A673 (cell line): Measurements from ENCODE around the gene LAMA3. TPM values are rescaled to one million over a fixed set of nuclear protein-coding genes. Genes with fewer than 3 reads are reported as not detected.

ENCODE experiments used
- BruUV-seq: library from RNA; stranded (reverse); fragments of 400-500 nt; replicated peaks from 2 replicates; lab custom pipeline; 2021; lab: Mats Ljungman, UMichigan
- CTCF ChIA-PET: fragments of 300-600 bp; sonication (Branson Sonifier 250); formaldehyde crosslinking; loops from one replicate; lab custom pipeline; 2022; ENCODE audit warnings: antibody characterized with exemption; lab: Charles Lee
- POLR2A ChIA-PET: fragments of 300-600 bp; sonication (Branson Sonifier 250); formaldehyde crosslinking; loops from one replicate; lab custom pipeline; 2022; ENCODE audit warnings: antibody characterized with exemption; ENCODE audit not compliant: low non-redundant PET; lab: Charles Lee
- DNase-seq: peaks from one replicate; pipeline ENCODE4 v3.0.0-alpha.2; 2015; ENCODE audit warnings: low spot score
- H3K27ac ChIP-seq: fragments of 200-600 bp; sonication (generic); 2 replicates; pipeline ENCODE4 v1.5.1; 2016; ENCODE audit warnings: mixed run types, low read depth, mild to moderate bottlenecking, mixed read lengths, antibody characterized with exemption, low read length; ENCODE audit not compliant: poor library complexity, severe bottlenecking
- H3K27me3 ChIP-seq: fragments of 200-600 bp; sonication (generic); replicated peaks from 2 replicates; pipeline ENCODE4 v1.6.1; 2017; ENCODE audit warnings: mixed run types, low read depth, mild to moderate bottlenecking, mixed read lengths, antibody characterized with exemption, low read length; ENCODE audit not compliant: insufficient read depth, poor library complexity
- H3K36me3 ChIP-seq: fragments of 200-600 bp; sonication (generic); 2 replicates; pipeline ENCODE4 v1.6.1; 2016; ENCODE audit warnings: mixed run types, mild to moderate bottlenecking, mixed read lengths, antibody characterized with exemption, low read length; ENCODE audit not compliant: insufficient read depth, poor library complexity, severe bottlenecking
- H3K4me1 ChIP-seq: fragments of 200-600 bp; sonication (generic); 2 replicates; pipeline ENCODE4 v1.6.1; 2017; ENCODE audit warnings: mixed run types, mild to moderate bottlenecking, mixed read lengths, antibody characterized with exemption, low read length; ENCODE audit not compliant: insufficient read depth, poor library complexity, severe bottlenecking
- H3K4me3 ChIP-seq: fragments of 200-600 bp; sonication (generic); 2 replicates; pipeline ENCODE4 v1.5.1; 2016; ENCODE audit warnings: low read depth, mixed run types, mild to moderate bottlenecking, mixed read lengths, low read length; ENCODE audit not compliant: poor library complexity, severe bottlenecking
- H3K9me3 ChIP-seq: fragments of 200-600 bp; sonication (generic); 2 replicates; pipeline ENCODE4 v1.6.1; 2016; ENCODE audit warnings: mixed run types, low read depth, mild to moderate bottlenecking, mixed read lengths, antibody characterized with exemption, low read length; ENCODE audit not compliant: poor library complexity, severe bottlenecking
- EZH2 ChIP-seq: fragments of 200-600 bp; sonication (generic); IDR thresholded peaks from 2 replicates; pipeline ENCODE4 v1.6.1; 2017; ENCODE audit warnings: borderline replicate concordance, low read depth, mild to moderate bottlenecking, mixed read lengths, antibody characterized with exemption, low read length; ENCODE audit not compliant: poor library complexity, severe bottlenecking
- intact Hi-C: fragments of 100-400 bp; cut with micrococcal nuclease; formaldehyde crosslinking; loops from one replicate; pipeline ENCODE4 v1.10.0; 2022; ENCODE audit not compliant: unreplicated experiment
- total RNA-seq: library from RNA; stranded (reverse); gene quantifications from 2 replicates; pipeline ENCODE4 v1.2.3, GENCODE V29; 2021
- TF ChIP-seq, protein P1 (sequence below): fragments of 300-800, 200-600 bp; sonication (generic); conservative IDR thresholded peaks from 2 replicates; pipeline ENCODE4 v1.5.1; 2017; ENCODE audit warnings: low read depth, mild to moderate bottlenecking, antibody characterized with exemption, low read length, moderate library complexity, mixed read lengths

Gene LAMA3
- total RNA-seq, 1 experiment from 2014 or later = 2.7 TPM

DNA sequence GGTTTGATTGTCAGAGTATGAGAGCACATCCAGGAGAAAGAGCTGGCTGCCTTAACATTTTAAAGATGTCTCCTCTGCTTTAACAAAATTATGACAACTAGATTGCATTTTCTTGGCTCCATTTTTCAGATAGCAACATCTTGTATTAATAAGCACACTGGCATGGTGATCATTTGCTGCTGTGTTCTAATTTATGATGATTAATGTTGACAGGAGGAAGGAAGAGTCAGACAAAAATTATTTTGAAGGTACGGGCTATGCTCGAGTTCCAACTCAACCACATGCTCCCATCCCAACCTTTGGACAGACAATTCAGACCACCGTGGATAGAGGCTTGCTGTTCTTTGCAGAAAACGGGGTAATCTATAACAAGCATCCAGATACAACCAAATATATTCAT, 227.1 kb downstream of the LAMA3 start:
- intact Hi-C loops = loop anchor here (5.0 to 10.0 kb wide), 2 partner anchors 89 to 292 kb away; no protein-coding TSS in a partner anchor
- no peaks in the 10 kb centered on the region for H3K9me3 ChIP-seq
- no TSS peak for BruUV-seq
- no peaks in the 10 kb centered on the region for H3K36me3 ChIP-seq
- H3K27ac ChIP-seq = no peak overlapping the region
- no peak for DNase-seq
- ChIA-PET CTCF (no interaction called here), POLR2A (no interaction called here)
- H3K4me1 ChIP-seq = no peaks in the 10 kb centered on the region
- TF ChIP-seq EZH2 = no peak
- TF ChIP-seq, protein P1, sequence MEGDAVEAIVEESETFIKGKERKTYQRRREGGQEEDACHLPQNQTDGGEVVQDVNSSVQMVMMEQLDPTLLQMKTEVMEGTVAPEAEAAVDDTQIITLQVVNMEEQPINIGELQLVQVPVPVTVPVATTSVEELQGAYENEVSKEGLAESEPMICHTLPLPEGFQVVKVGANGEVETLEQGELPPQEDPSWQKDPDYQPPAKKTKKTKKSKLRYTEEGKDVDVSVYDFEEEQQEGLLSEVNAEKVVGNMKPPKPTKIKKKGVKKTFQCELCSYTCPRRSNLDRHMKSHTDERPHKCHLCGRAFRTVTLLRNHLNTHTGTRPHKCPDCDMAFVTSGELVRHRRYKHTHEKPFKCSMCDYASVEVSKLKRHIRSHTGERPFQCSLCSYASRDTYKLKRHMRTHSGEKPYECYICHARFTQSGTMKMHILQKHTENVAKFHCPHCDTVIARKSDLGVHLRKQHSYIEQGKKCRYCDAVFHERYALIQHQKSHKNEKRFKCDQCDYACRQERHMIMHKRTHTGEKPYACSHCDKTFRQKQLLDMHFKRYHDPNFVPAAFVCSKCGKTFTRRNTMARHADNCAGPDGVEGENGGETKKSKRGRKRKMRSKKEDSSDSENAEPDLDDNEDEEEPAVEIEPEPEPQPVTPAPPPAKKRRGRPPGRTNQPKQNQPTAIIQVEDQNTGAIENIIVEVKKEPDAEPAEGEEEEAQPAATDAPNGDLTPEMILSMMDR = no peak
- H3K4me3 ChIP-seq = no peak overlapping the region
- no peaks in the 10 kb centered on the region for H3K27me3 ChIP-seq

DNA sequence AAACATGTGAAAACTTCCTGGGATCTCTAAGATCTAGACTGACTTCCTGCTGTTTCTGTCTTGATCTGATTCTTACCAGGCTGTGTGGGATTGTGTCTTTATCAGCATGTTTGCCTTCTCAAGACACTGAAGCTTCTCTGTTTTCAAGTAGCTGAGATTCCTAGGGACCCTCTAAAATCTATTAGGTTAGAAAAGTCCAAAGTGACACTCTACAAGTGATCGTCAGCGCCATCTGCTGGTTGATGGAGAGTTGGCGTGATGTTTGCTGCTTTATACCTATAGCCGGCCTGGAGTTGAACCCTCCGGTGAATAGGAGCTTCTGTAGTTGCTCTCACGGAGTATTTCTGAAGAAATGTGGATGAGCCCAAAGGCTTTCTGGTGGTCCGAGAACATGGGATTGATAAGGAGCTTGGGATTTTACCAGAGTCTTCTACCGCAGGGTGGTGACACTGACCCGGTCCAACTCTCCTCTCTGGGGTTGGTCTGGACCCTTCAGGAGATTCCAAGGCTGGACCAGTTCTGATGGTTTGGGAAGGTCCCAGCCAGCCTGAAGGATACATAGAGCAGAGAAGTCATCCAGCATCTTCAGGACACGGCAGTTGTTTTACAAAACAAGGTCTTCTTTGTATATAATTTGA, 229.3 kb downstream of the LAMA3 start:
- ChIA-PET POLR2A (no interaction called here), CTCF (interaction anchor here (0.6 to 1.4 kb wide), 5 partner anchors 27 to 304 kb away, joined by 3 to 5 read pairs (median 3); no protein-coding TSS in a partner anchor)
- H3K27ac ChIP-seq = no peak overlapping the region
- TF ChIP-seq, protein P1 = peak; percentile 91
- TF ChIP-seq EZH2 = no peak
- intact Hi-C loops = loop anchor here (2.0 to 10.0 kb wide), 3 partner anchors 91 to 294 kb away; no protein-coding TSS in a partner anchor
- no peak overlapping the region for H3K4me3 ChIP-seq
- peak; percentile 84 for DNase-seq
- BruUV-seq = no TSS peak
- H3K4me1 ChIP-seq = no peaks in the 10 kb centered on the region
- no peaks in the 10 kb centered on the region for H3K9me3 ChIP-seq
- no peaks in the 10 kb centered on the region for H3K27me3 ChIP-seq
- H3K36me3 ChIP-seq = no peaks in the 10 kb centered on the region

DNA sequence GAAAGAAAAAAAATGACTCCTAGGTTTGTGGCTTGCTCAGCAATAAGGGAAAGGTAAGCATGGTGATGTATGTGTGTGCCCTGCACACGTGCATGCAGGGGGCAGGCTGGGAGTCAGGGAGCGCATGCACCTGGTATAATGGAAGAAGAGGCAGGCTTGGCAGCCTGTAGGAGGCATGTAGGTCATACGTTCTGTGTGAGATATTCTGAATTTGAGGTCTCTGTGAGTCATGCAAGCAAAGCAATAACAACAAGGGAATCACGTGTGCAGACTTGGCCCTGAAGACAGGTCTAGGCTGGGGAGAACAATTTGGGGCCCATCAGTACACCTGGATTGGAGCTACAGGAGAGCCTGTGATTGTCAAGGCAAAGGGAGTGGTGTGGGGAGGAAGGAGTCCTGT, 230.8 kb downstream of the LAMA3 start:
- Histone ChIP-seq H3K9me3 (no peaks in the 10 kb centered on the region), H3K4me1 (no peaks in the 10 kb centered on the region), H3K4me3 (no peak overlapping the region), H3K36me3 (no peaks in the 10 kb centered on the region), H3K27ac (no peak overlapping the region), H3K27me3 (no peaks in the 10 kb centered on the region)
- TF ChIP-seq, protein P1 = no peak
- no peak for TF ChIP-seq EZH2
- ChIA-PET CTCF (no interaction called here), POLR2A (no interaction called here)
- no peak for DNase-seq
- intact Hi-C loops = loop anchor here (5.0 kb wide), 1 partner anchor 423 kb away; no protein-coding TSS in a partner anchor
- no TSS peak for BruUV-seq
